ENCODE measurements around the gene KCNN3. TPM values are rescaled to one million over a fixed set of nuclear protein-coding genes. Genes with fewer than 3 reads are reported as not detected.

The KCNN3 gene
- total and polyA plus RNA-seq, 2 of the 8 experiments (the other 6 are each of a cell fraction or from before 2014, with no cell fraction given): 2.8 to 3.7 TPM

- no peak for TF ChIP-seq HDAC6 (IDR thresholded peaks at IDR 0.05; ENCODE audit: low read depth, low read length)
- TF ChIP-seq NRF1 (IDR thresholded peaks at IDR 0.05; ENCODE audit: low read depth, low read length): no peak
- TF ChIP-seq TBP (IDR thresholded peaks at IDR 0.05; ENCODE audit: low read depth, low read length): no peak
- no peak for TF ChIP-seq SRF (IDR thresholded peaks at IDR 0.05; ENCODE audit: low read depth, low read length)
- no peak for TF ChIP-seq HDAC2 (IDR thresholded peaks at IDR 0.05; ENCODE audit: borderline replicate concordance in 1 of 2, low read depth in 2 of 2, low read length in 2 of 2)
- no peak for TF ChIP-seq PHF8 (conservative IDR thresholded peaks at IDR 0.05; ENCODE audit: low read depth, low read length)
- no peak for TF ChIP-seq TEAD4 (IDR thresholded peaks at IDR 0.05; ENCODE audit: low read depth, low read length)
- TF ChIP-seq BCL11A (IDR thresholded peaks at IDR 0.05; ENCODE audit: low read depth in 2 of 2, low read length in 2 of 2): no peak
Measured at GRCh38 chr1:154911691-154912550, 41.8 kb upstream of the KCNN3 start (continued).
